AG04450 (cell line): ENCODE data around the gene SPECC1L. TPM values are rescaled to one million over a fixed set of nuclear protein-coding genes. Genes with fewer than 3 reads are reported as not detected.

Experiments
- CTCF ChIA-PET: fragments of 300-600, 350-600 bp; formaldehyde crosslinking; extraction: SDS; loops from one replicate; lab custom pipeline; 2022; ENCODE audit warnings: antibody characterized with exemption, inconsistent platforms; lab: Charles Lee
- POLR2A ChIA-PET: fragments of 350-600 bp; formaldehyde crosslinking; extraction: SDS; loops from one replicate; lab custom pipeline; 2021; ENCODE audit warnings: antibody characterized with exemption, inconsistent platforms; lab: Yijun Ruan, JAX
- DNase-seq: peaks from one replicate; pipeline ENCODE4 v3.0.0-alpha.2; 2011; ENCODE audit warnings: low read depth, low spot score
- H3K27ac ChIP-seq: one replicate; pipeline ENCODE4 v1.5.1; 2012; ENCODE audit warnings: low read depth, low read length, control low read depth
- H3K27me3 ChIP-seq: one replicate; pipeline ENCODE4 v1.6.0; 2012; ENCODE audit warnings: low read length; ENCODE audit not compliant: control insufficient read depth, insufficient read depth
- H3K4me3 ChIP-seq: 2 replicates; pipeline ENCODE4 v1.5.1; 2011; ENCODE audit warnings: mild to moderate bottlenecking, low read depth, low read length, control low read depth
- H3K9me3 ChIP-seq: 2 replicates; pipeline ENCODE4 v1.5.1; 2012; ENCODE audit warnings: low read length; ENCODE audit not compliant: control insufficient read depth, insufficient read depth
- polyA plus RNA-seq: library from polyadenylated mRNA; depleted of rRNA; stranded (reverse); fragments of >200 nt; gene quantifications from 2 replicates; pipeline ENCODE4 v1.2.3, GENCODE V29; 2011
- TF ChIP-seq, protein P1 (sequence below): IDR thresholded peaks from 2 replicates; pipeline ENCODE4 v1.5.1; 2011; ENCODE audit warnings: low read depth, low read length, control low read depth, inconsistent platforms

The SPECC1L gene
- polyA plus RNA-seq, 1 experiment: 36.4 TPM

DNA sequence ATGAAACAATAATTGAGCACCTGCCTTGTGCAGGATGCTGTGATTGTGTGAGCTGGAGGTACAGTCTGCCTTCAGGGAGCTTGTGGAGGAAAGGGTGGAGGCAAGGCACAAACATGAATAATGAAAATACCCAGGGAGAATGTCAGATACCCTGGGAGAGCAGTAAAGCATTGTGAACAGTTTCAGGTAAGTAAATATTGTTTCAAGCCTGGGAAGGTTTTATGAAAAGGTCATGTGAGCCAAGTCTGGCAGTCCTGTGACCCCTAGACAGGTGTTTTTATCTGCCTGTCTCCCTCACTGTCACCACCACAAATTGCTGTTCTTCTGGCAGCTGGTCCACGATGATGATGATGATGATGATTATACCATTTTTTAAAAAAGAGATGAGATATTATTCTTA lies 32.0 kb downstream of the SPECC1L start:
- no peak for DNase-seq
- Histone ChIP-seq H3K27ac (no peak overlapping the region), H3K27me3 (no peaks in the 10 kb centered on the region), H3K9me3 (peaks cover 5% of the 10 kb centered on the region), H3K4me3 (no peak overlapping the region)
- ChIA-PET POLR2A (interaction anchor here (0.8 kb wide), 1 partner anchor 295 kb away, joined by 3 read pairs; no protein-coding TSS in a partner anchor), CTCF (no interaction called here)
- TF ChIP-seq, protein P1, sequence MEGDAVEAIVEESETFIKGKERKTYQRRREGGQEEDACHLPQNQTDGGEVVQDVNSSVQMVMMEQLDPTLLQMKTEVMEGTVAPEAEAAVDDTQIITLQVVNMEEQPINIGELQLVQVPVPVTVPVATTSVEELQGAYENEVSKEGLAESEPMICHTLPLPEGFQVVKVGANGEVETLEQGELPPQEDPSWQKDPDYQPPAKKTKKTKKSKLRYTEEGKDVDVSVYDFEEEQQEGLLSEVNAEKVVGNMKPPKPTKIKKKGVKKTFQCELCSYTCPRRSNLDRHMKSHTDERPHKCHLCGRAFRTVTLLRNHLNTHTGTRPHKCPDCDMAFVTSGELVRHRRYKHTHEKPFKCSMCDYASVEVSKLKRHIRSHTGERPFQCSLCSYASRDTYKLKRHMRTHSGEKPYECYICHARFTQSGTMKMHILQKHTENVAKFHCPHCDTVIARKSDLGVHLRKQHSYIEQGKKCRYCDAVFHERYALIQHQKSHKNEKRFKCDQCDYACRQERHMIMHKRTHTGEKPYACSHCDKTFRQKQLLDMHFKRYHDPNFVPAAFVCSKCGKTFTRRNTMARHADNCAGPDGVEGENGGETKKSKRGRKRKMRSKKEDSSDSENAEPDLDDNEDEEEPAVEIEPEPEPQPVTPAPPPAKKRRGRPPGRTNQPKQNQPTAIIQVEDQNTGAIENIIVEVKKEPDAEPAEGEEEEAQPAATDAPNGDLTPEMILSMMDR: no peak

DNA sequence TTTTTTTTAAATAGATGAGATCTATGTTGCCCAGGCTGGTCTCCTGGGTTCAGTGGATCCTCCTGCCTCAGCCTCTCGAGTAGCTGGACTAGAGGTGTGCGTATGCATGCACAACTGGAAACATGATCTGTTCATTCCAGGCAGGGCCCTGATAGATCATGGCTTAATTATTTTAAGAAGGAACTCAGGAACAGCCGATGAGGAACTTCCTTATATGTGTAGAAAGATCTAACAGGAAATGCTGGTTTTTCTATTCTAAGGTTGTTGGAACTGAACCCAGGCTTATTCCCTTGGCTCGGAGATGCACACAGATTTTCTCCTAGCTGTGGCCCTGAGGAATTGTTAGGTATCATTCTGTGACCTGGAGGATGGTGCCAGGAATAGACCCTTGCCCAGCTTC lies 32.4 kb downstream of the SPECC1L start:
- no peaks in the 10 kb centered on the region for H3K27me3 ChIP-seq
- ChIA-PET CTCF (no interaction called here), POLR2A (interaction anchor here (0.7 kb wide), 1 partner anchor 63 kb away, joined by 5 read pairs; no protein-coding TSS in a partner anchor)
- no peak for DNase-seq
- H3K9me3 ChIP-seq: peaks cover 5% of the 10 kb centered on the region
- no peak overlapping the region for H3K27ac ChIP-seq
- TF ChIP-seq, protein P1: no peak
- no peak overlapping the region for H3K4me3 ChIP-seq

DNA sequence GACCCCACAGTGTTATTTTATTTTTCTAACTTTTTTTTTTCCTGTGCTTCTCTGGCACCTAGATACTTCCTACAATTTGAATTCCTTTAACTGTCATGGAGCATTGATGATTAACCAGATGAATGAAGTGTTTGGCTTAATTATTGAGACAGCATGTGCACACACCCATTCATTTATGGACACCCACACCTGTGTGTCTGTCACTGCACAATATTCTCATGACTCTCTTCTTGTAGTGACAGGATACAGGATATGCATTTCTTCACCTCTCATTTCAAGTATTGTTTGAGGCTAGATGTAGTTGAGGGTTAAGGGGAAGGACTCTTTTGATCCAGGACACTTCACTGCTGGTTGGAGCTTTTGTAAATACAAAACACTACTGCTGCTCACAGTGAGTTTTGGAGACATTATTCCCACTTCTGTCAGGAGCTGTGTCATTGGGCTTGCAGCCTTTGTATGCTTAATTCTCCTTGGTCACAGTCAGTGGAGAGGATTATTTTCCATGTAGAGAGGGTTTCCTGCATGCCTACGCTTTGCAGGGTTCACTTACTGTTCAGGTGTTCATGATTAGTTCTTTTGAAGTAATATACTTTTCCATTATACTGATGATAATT lies 33.5 kb downstream of the SPECC1L start:
- Histone ChIP-seq H3K27ac (no peak overlapping the region), H3K4me3 (no peak overlapping the region), H3K27me3 (no peaks in the 10 kb centered on the region), H3K9me3 (peaks cover 5% of the 10 kb centered on the region)
- TF ChIP-seq, protein P1: no peak
- no peak for DNase-seq
- CTCF ChIA-PET: no interaction called here
- POLR2A ChIA-PET: no interaction called here

DNA sequence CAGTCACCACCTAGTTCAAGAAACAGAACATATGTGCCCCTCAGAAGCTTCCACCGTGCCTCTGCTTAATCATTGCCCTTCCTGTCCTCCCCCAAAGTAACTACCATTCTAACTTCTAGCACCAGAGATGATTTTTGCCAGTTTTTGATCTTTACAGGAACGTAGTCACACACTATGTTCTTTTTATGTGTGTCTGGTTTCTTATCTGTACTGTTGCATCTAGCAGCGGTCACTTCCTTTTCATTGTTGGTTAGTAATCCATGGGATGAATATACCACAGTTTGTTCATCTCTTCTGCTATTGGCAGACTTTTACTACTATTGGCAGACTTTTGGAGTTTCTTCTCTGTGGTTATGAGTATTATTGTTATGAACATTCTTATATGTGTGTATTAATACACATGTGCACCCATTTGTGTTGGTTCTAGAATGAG lies 34.6 kb downstream of the SPECC1L start:
- no peak for DNase-seq
- H3K4me3 ChIP-seq: no peak overlapping the region

DNA sequence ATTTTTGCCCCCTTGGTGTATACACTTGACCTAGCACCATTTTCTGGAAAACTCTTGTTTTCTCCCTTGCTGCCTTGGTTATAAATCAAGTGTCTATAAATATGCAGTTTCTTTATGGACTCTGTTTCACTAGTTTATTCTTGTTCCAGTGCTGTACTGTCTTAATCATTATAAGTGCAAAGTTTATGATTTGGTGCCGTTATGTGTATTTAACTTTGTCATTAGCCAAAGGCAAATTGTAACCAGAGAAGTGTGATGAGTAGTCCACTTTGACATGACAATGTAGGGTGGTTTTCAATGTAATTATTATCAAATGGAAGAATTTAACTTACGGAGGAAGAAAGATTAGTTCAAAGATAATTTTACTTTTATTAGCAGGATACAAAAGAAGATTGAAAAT lies 40.3 kb downstream of the SPECC1L start:
- TF ChIP-seq, protein P1: no peak
- ChIA-PET POLR2A (no interaction called here), CTCF (no interaction called here)
- H3K27me3 ChIP-seq: no peaks in the 10 kb centered on the region
- H3K9me3 ChIP-seq: peaks cover 1% of the 10 kb centered on the region
- H3K4me3 ChIP-seq: no peak overlapping the region
- no peak overlapping the region for H3K27ac ChIP-seq
- no peak for DNase-seq

More for the DNA sequence above, 34.6 kb downstream of the SPECC1L start:
- peaks cover 5% of the 10 kb centered on the region for H3K9me3 ChIP-seq
- H3K27me3 ChIP-seq: no peaks in the 10 kb centered on the region
- ChIA-PET POLR2A (no interaction called here), CTCF (no interaction called here)
- TF ChIP-seq, protein P1: no peak
- H3K27ac ChIP-seq: no peak overlapping the region
